Measurements from ENCODE around the gene ATP10A. TPM values are rescaled to one million over a fixed set of nuclear protein-coding genes. Genes with fewer than 3 reads are reported as not detected.

The ATP10A gene
- total RNA-seq, 1 experiment from 2014 or later, result 2.1 TPM

DNA sequence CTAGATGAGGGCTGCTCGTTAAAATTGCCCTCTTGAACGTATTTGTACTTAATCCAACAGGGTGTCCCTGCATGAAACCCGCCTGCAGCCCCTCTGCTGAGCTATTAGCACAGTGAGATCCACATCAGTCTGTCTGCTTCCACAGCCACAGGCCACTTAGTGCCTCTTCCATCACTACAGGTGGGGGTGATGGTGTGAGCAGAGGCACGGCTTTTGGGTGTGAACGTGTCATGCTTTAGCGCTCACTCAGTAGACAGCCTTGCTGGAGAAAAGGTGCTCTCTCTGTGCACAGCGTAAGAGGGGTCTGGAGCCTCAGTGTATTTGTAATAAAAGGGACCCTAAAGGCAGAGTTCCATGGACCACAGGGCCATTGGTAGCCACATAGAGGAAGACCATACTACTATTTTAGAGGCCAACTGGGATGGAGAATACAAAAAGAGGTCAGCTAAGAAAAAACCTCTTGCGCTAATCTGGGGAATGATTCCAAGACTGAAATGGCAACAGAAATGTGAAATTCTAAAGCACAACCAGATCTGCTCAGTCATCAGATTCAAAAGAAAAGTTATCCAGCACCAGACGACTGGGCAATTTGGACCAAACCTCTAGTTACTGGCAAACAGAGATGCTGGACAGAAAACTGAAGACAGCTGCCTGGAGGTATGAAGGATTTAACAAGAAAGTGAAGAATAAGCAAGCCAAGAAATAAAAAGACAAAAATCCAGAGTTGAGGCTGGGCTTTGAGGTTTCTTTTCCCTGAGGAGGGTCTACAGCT lies 120.2 kb downstream of the ATP10A start:
- Mint-ChIP-seq H3K36me3 (no peaks in the 10 kb centered on the region), H3K4me3 (no peak overlapping the region), H3K9me3 (no peaks in the 10 kb centered on the region), H3K27ac (no peak overlapping the region), H3K27me3 (ENCODE audit: low read depth) (no peaks in the 10 kb centered on the region), H3K4me1 (no peaks in the 10 kb centered on the region)
- ATAC-seq (no peak), DNase-seq (ENCODE audit: low spot score) (no peak)
- TF ChIP-seq TEAD4 (CRISPR knock-in tag; IDR thresholded peaks at IDR 0.05) (no peak), ELF4 (CRISPR knock-in tag; IDR thresholded peaks at IDR 0.05; ENCODE audit: low read depth) (no peak), NFATC4 (CRISPR knock-in tag; IDR thresholded peaks at IDR 0.05) (no peak), ZNF396 (CRISPR knock-in tag; IDR thresholded peaks at IDR 0.05; ENCODE audit: borderline replicate concordance) (no peak), CREB1 (CRISPR knock-in tag; IDR thresholded peaks at IDR 0.05) (no peak), RELA (CRISPR knock-in tag; IDR thresholded peaks at IDR 0.05; ENCODE audit: borderline replicate concordance) (no peak), NFE2L1 (CRISPR knock-in tag; IDR thresholded peaks at IDR 0.05) (no peak)
- TF ChIP-seq, protein P1, sequence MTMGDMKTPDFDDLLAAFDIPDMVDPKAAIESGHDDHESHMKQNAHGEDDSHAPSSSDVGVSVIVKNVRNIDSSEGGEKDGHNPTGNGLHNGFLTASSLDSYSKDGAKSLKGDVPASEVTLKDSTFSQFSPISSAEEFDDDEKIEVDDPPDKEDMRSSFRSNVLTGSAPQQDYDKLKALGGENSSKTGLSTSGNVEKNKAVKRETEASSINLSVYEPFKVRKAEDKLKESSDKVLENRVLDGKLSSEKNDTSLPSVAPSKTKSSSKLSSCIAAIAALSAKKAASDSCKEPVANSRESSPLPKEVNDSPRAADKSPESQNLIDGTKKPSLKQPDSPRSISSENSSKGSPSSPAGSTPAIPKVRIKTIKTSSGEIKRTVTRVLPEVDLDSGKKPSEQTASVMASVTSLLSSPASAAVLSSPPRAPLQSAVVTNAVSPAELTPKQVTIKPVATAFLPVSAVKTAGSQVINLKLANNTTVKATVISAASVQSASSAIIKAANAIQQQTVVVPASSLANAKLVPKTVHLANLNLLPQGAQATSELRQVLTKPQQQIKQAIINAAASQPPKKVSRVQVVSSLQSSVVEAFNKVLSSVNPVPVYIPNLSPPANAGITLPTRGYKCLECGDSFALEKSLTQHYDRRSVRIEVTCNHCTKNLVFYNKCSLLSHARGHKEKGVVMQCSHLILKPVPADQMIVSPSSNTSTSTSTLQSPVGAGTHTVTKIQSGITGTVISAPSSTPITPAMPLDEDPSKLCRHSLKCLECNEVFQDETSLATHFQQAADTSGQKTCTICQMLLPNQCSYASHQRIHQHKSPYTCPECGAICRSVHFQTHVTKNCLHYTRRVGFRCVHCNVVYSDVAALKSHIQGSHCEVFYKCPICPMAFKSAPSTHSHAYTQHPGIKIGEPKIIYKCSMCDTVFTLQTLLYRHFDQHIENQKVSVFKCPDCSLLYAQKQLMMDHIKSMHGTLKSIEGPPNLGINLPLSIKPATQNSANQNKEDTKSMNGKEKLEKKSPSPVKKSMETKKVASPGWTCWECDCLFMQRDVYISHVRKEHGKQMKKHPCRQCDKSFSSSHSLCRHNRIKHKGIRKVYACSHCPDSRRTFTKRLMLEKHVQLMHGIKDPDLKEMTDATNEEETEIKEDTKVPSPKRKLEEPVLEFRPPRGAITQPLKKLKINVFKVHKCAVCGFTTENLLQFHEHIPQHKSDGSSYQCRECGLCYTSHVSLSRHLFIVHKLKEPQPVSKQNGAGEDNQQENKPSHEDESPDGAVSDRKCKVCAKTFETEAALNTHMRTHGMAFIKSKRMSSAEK (CRISPR knock-in tag; IDR thresholded peaks at IDR 0.05; ENCODE audit: borderline replicate concordance), result no peak
- TF ChIP-seq, protein P2, sequence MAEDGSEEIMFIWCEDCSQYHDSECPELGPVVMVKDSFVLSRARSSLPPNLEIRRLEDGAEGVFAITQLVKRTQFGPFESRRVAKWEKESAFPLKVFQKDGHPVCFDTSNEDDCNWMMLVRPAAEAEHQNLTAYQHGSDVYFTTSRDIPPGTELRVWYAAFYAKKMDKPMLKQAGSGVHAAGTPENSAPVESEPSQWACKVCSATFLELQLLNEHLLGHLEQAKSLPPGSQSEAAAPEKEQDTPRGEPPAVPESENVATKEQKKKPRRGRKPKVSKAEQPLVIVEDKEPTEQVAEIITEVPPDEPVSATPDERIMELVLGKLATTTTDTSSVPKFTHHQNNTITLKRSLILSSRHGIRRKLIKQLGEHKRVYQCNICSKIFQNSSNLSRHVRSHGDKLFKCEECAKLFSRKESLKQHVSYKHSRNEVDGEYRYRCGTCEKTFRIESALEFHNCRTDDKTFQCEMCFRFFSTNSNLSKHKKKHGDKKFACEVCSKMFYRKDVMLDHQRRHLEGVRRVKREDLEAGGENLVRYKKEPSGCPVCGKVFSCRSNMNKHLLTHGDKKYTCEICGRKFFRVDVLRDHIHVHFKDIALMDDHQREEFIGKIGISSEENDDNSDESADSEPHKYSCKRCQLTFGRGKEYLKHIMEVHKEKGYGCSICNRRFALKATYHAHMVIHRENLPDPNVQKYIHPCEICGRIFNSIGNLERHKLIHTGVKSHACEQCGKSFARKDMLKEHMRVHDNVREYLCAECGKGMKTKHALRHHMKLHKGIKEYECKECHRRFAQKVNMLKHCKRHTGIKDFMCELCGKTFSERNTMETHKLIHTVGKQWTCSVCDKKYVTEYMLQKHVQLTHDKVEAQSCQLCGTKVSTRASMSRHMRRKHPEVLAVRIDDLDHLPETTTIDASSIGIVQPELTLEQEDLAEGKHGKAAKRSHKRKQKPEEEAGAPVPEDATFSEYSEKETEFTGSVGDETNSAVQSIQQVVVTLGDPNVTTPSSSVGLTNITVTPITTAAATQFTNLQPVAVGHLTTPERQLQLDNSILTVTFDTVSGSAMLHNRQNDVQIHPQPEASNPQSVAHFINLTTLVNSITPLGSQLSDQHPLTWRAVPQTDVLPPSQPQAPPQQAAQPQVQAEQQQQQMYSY (CRISPR knock-in tag; IDR thresholded peaks at IDR 0.05), result no peak
- TF ChIP-seq, protein P3, sequence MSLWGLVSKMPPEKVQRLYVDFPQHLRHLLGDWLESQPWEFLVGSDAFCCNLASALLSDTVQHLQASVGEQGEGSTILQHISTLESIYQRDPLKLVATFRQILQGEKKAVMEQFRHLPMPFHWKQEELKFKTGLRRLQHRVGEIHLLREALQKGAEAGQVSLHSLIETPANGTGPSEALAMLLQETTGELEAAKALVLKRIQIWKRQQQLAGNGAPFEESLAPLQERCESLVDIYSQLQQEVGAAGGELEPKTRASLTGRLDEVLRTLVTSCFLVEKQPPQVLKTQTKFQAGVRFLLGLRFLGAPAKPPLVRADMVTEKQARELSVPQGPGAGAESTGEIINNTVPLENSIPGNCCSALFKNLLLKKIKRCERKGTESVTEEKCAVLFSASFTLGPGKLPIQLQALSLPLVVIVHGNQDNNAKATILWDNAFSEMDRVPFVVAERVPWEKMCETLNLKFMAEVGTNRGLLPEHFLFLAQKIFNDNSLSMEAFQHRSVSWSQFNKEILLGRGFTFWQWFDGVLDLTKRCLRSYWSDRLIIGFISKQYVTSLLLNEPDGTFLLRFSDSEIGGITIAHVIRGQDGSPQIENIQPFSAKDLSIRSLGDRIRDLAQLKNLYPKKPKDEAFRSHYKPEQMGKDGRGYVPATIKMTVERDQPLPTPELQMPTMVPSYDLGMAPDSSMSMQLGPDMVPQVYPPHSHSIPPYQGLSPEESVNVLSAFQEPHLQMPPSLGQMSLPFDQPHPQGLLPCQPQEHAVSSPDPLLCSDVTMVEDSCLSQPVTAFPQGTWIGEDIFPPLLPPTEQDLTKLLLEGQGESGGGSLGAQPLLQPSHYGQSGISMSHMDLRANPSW (CRISPR knock-in tag; conservative IDR thresholded peaks at IDR 0.05; ENCODE audit: low read depth), result no peak
- TF ChIP-seq, protein P4, sequence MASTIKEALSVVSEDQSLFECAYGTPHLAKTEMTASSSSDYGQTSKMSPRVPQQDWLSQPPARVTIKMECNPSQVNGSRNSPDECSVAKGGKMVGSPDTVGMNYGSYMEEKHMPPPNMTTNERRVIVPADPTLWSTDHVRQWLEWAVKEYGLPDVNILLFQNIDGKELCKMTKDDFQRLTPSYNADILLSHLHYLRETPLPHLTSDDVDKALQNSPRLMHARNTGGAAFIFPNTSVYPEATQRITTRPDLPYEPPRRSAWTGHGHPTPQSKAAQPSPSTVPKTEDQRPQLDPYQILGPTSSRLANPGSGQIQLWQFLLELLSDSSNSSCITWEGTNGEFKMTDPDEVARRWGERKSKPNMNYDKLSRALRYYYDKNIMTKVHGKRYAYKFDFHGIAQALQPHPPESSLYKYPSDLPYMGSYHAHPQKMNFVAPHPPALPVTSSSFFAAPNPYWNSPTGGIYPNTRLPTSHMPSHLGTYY (CRISPR knock-in tag; IDR thresholded peaks at IDR 0.05), result no peak
- TF ChIP-seq, protein P5, sequence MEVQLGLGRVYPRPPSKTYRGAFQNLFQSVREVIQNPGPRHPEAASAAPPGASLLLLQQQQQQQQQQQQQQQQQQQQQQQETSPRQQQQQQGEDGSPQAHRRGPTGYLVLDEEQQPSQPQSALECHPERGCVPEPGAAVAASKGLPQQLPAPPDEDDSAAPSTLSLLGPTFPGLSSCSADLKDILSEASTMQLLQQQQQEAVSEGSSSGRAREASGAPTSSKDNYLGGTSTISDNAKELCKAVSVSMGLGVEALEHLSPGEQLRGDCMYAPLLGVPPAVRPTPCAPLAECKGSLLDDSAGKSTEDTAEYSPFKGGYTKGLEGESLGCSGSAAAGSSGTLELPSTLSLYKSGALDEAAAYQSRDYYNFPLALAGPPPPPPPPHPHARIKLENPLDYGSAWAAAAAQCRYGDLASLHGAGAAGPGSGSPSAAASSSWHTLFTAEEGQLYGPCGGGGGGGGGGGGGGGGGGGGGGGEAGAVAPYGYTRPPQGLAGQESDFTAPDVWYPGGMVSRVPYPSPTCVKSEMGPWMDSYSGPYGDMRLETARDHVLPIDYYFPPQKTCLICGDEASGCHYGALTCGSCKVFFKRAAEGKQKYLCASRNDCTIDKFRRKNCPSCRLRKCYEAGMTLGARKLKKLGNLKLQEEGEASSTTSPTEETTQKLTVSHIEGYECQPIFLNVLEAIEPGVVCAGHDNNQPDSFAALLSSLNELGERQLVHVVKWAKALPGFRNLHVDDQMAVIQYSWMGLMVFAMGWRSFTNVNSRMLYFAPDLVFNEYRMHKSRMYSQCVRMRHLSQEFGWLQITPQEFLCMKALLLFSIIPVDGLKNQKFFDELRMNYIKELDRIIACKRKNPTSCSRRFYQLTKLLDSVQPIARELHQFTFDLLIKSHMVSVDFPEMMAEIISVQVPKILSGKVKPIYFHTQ (CRISPR knock-in tag; IDR thresholded peaks at IDR 0.05), result no peak
- CTCF ChIA-PET, result interaction anchor here (0.6 to 2.4 kb wide), 4 partner anchors 33 to 51 kb away, joined by 3 to 10 read pairs (median 4); no protein-coding TSS in a partner anchor
- POLR2A ChIA-PET, result interaction anchor here (0.9 kb wide), 1 partner anchor 13 kb away, joined by 3 read pairs; no protein-coding TSS in a partner anchor

All from WTC11 (cell line).